HG03342 (cell line): Measurements from ENCODE around the gene OR2W1.

Experiments
- ATAC-seq: cut with Tn5 transposase; IDR thresholded peaks from one replicate; pipeline ENCODE4 v1.9.1; 2021; ENCODE audit warnings: mild to moderate bottlenecking, moderate library complexity; ENCODE audit not compliant: unreplicated experiment

OR2W1 gene, protein sequence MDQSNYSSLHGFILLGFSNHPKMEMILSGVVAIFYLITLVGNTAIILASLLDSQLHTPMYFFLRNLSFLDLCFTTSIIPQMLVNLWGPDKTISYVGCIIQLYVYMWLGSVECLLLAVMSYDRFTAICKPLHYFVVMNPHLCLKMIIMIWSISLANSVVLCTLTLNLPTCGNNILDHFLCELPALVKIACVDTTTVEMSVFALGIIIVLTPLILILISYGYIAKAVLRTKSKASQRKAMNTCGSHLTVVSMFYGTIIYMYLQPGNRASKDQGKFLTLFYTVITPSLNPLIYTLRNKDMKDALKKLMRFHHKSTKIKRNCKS

DNA sequence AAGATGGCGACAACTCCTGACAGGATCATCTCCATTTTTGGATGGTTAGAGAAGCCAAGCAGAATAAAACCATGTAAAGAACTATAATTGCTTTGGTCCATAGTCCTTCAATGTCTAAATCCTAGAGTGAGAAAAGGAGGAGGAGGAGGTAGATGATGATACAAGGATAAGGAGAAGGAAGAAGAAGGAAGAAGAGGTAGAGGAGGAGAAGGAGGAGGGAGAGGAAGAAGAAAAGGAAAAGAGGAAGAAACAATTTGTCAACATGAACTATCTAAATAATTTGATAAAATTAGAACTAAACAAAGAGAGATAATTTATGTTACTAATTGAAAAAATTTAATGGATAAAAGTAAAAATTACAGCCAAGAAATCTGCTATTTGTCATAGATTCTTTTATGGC, at the start of gene OR2W1:
TSS of gene OR2W1 (minus strand) at position 101 of the 400 bp plus-strand sequence. CDS start at position 101, 0 bp downstream.
- no peak for ATAC-seq

DNA sequence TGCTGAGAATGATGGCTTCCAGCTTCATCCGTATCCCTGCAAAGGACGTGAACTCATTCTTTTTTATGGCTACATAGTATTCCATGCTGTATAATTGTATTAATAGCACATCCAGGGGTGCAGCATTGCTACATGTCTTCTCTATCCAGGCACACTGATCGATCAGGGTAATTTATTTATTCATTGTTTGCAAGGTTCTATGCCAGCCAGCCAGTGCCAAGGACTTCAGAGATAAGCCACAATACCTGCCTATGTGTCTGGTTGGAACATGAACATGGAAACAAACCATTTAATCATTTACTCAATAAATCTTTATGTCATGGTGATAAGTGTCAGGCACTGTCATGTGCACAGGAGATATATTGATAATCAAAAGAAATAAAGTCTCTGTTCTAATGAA, 48.0 kb upstream of the OR2W1 start:
- no peak for ATAC-seq

DNA sequence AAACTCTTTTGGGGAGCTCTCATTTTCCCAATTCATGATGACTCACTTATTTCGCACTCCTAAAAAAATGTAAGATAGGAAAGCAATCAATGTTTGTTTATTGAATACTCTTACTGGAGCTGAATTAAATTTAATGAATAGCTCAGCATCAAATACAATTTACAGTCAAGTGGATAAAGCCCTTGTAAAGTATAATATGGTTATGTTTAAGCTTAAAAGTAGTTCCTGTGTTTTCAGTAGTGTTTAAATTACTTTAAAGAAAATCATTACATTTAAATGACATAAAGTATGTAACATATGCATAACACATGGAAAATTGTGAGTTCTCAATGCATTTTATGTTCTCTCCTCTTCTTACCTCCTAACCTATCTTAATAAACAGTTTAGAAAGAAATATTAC, 42.2 kb upstream of the OR2W1 start, which contains the start of gene OR2B3:
TSS of gene OR2B3 (minus strand) at position 101 of the 400 bp plus-strand sequence. CDS start at position 36, 65 bp downstream.
- no peak for ATAC-seq

DNA sequence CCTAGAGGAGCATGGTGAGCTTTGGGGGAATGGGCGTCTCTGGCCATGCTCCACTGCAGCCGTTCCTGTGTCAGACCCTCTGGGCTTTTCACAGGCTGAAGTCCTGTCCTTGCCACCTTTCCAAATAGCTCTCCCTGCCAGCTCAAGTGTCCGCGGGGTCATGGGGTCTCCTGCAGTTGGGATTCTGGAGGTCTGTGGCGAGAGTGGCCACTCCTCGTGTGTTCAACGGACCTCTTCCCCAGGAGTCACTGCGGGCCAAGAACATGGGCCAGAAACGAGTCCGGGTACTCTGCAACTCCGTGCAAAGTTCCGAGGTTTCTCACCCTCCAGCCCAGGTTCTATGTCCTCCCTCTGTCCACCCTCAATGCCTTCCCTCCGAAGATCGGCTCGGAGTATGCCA, 37.5 kb upstream of the OR2W1 start:
- no peak for ATAC-seq

DNA sequence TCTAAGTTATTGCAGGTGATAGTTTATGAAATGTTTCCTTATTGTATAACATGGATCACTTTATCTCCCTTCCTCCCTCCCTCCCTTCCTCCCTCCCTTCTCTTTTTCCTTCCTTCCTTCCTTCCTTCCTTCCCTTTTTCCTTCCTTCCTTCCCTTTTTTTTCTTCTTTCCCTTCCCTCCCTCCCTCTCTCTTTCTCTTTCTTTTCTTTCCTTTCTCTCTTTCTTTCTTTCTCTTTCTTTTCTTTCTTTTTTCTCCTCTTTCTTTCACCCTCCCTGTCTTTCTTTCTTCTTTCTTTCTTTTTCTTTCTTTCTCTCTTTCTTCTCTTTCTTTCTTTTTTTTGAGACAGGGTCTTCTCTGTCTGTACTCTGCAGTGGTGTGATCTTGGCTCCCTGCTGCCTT, 36.3 kb upstream of the OR2W1 start:
- no peak for ATAC-seq

DNA sequence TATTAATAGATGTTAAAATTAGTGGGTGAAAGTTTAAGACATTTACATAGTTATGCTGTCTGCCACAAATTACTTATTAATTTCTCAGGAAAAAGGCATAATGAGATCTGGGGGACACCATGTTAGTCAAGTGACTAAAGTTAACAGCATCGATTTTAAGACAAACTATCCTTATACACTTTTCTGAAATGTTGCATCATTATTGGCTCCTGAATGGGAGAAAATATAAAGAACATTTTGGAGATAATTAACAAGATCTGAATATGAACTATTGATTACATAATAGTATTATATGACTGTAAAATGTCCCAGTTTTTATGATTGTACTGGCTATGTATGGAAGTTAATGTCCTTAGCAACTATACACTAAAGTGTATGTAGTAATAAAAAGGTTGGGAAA, 34.2 kb upstream of the OR2W1 start:
- no peak for ATAC-seq

DNA sequence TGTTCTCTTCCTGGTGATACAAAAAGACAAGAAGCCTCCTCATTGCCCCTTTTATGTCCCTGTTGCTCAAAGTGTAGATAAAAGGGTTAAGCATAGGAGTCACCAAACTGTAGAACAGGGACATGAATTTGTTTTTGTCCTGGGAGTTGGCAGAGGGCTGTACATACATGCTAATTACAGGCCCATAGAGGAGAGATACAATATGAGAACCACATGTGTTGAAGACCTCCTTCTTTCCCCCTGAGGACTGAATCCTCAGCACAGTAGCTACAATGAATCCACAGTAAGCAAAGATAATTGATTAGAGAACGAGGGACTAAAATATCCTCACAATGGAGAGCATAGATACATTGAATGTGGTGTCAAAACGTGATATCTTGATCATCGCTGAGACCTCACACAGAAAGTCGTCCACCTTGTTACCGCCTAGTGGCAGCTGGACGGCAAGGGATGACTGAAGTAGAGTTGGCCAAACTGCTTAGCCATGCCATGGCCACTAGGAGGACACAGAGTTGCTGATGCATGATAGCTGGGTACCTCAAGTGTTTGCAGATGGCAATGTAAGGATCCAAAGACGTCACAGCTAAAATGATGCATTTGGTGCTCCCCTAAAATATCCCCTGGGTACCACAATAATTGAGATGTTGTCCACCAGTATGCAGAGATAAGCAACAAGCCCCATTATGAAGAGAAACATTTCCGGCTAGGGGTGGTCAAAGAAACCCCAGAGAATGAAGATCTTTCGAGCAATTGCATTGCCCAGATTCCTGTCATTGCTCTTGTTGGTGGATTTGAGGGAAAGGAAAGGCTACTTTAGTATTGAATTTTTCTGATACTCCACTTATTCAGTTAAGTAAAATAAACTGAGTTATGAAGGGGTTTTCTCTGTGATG, 27.1 kb upstream of the OR2W1 start:
- ATAC-seq = no peak

DNA sequence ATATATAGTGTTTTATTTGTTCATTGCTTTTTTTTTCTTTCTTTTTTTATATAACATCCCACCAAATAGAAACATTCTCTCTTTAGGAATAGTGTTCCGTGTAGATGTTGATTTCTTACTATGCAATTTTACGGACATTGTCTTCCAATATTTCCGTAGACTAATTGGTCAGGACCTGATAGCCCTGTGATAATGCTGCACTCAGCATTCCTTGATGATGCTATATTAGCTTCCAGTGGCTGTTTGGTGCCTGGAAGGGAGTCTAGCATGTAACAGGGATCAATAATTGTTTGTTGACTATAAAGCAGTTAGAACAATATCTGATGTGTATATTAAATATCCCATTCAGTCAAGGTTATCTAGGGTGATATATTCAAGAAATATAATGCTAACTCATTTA, 6.7 kb upstream of the OR2W1 start:
- no peak for ATAC-seq

DNA sequence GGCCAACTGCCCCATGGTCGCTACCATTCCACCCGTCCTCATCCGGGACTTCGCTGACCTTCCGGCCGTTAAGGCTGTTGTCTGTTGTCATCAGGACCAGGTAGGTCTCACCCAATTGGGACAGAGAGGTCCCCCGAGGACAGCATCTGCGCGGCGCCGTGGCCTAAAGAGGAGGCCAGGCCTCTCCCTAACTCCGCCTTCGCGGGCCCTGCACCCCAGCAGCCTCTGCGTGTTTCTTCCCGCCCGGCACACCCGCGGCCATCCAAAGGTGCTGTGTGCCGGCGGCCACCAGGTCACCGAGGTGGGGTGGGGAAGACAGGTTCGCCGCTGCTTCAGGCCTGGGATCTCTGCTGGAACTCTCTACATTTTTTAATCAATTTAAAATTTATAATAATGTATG, 9.0 kb downstream of the OR2W1 start:
- ATAC-seq = no peak

DNA sequence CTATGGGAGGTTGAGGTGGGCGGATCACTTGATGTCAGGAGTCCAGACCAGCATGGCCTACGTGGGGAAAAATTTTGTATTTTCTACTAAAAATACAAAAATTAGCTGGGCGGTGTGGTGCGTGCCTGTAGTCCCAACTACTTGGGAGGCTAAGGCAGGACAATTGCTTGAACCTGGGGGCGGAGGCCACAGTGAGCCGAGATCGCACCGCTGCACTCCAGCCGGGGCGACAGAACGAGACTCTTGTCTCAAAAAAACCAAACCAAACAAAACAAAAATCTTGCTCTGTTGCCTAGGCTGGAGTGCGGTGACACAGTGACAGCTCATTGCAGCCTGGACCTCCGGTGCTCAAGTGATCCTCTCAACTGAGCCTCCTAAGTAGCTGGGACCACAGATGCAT, 16.2 kb downstream of the OR2W1 start:
- ATAC-seq = no peak

DNA sequence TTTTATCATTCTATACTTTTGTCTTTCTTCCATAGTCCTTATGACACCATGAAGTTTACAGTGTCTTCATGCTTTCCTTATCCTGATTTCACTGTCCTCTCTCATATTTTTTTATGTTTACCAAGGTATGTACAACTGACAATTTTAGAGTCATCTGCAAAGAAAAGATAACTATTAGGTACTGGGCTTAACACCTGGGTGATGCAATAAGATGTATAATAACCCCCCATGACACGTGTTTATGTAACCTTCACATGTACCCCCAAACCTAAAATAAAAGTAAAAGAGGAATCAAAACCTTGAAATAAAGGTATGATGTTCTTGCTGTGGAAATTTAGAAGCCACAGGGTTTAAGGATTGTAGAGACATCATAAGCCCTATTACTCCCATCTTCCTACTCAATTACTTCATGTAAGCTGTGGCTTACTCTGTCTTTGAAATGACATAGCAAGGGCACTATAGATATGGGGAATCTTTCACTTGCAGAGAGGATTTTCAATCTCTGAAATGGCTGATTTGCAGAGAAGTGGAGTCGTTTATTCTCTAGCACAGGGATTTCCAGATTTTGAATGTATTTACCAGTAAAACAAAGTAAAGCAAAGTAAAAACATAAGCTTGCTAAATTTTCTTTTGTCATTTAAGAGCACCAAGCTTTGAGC, 18.9 kb downstream of the OR2W1 start:
- ATAC-seq = no peak

DNA sequence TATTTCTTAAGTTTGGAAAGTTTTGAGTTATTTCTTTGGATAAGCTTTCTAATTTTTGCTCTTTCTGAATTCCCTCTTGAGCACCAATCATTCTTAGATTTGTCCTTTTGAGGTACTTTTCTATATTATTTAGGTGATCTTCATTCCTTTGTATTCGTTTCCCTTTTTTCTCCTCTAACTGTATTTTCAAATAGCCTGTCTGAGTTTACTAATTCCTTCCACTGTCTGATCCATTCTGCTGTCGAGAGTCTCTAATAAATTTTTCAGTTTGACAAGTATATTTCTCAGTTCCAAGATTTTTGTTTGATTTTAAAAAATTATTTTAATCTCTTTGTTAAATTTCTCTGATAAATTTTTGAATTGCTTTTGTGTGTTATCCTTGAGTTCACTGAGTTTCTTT, 23.5 kb downstream of the OR2W1 start:
- no peak for ATAC-seq

DNA sequence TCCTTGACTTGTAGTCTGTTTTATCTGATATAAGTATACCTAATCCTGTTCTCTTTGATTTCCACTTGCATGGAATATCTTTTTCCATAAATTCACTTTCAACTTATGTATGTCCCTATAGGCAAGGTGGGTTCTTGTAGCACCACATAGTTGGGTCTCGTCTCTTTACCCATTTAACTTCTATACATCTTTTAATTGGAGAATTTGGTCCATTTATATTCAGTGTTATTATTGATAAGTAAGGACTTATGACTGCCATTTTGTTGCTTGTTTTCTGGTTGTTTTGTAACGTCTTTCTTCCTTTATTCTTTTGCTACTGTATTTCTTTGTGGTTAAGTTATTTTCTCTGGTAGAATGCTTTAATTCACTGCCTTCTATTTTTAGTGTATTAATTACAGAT, 25.3 kb downstream of the OR2W1 start:
- ATAC-seq = no peak

DNA sequence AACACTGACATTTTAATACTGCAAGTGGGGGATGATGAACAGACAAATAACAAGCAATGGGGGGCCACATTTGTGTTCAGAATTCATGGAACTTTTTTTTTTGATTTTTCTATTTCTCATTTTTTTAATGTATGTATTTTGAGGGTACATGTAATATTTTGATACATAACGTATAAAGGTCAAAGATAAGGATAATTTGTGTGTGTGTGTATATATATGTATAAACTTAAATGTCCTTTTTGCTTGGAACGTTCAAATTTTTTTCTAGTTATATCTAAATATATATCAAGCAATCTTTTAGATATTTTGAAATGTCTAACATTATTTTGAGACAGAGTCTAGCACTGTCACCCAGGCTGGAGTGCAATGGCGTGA, 27.6 kb downstream of the OR2W1 start:
- no peak for ATAC-seq

DNA sequence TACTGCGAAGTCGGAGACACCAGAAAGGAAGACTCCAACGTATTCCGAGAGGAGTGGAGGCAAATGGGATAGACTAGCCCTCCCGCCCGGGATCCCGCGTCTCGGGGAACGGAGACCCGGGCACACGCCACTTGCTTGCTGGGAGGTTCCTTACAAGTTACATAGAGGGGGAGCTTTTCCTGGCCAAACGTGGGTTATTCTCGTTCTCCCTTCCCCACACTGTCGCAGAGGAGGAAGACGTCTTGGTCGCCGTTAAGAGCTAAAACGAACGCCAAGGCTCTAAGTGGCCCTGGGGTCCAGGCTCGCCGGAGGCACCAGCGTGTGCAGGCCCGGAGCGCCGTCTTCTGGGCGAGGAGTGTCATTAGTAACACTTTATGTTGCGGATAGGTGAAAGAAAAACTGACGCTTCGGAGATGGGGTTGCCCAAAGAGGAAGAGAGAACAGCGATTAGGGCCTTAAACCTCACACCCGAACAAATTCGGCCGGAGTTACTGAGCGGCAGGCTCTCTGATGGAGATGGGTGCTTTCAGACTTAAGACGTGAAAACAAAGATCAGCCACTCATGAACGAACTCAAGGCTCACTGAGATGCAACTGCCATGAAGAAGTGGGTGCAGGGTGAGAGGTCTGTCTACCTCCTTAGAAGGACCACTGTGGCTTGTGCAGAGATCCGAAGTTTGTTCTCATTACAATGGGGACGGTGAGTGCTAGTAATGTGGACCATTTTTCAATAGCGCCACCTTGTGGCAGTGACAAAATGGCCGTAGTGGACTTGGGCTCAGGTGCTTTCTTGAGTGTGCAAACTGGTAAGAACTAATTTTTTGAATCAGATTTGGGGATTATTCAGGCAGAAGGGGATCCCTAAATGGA, 28.2 kb downstream of the OR2W1 start:
- peak; percentile 76 for ATAC-seq

DNA sequence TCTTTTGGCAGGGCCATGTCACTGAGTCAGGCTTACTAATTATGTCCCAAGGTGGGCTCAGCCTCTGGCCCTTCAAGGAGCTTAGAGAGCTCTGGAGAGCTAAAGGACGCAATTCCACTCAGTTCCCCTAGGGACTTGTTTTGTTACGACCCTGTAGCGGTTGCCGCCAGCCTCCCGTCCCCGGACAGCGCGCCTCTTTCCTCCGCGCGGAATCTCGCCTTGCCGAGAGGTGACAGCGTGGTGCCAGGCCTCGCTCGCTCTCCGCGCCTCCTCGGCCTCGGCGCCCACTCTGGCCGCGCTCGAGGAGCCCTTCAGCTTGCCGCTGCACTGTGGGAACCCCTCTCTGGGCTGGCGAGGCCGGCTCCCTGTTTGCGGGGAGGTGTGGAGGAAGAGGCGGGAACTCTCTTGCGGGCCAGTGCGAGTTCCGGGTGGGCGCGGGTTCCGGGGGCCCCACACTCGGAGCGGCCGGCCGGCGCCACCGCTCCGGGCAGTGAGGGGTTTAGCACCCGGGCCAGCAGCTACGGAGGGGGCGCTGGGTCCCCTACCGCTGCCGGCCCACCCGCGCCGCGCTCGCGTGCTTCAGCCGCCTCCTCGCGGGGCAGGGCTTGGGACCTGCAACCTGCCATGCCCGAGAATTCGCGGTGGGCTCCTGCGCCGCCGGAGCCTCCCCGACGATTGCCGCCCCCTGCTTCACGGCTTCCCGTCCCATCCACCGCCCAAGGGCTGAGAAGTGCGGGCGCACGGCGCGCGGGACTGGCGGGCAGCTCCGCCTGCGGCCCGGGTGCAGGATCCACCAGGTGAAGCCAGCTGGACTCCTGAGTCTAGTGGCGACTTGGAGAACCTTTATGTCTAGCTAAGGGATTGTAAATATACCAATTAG, 30.0 kb downstream of the OR2W1 start:
- no peak for ATAC-seq

DNA sequence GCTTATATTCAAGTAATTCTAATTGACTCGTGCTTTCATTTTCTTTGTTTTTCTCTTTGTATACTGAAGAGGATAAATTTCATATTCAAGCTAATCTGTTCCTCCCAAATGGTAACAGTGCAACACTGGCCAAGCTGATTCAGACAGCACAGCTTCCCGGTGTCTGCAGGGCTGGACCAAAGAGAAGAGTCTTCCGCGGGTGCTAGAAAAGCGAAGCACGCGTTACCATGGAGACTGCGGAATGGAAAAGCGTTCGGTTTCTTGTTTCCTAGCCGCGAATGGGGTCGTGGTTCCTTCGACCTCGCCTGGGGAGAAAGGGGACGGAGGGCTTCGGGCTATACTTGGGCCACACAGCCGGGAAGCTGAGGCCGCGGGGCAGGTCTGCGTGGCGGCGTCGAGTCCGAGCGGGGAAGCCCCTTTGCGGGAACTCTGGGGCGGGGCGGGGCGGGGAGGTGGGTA, 33.7 kb downstream of the OR2W1 start:
- no peak for ATAC-seq

DNA sequence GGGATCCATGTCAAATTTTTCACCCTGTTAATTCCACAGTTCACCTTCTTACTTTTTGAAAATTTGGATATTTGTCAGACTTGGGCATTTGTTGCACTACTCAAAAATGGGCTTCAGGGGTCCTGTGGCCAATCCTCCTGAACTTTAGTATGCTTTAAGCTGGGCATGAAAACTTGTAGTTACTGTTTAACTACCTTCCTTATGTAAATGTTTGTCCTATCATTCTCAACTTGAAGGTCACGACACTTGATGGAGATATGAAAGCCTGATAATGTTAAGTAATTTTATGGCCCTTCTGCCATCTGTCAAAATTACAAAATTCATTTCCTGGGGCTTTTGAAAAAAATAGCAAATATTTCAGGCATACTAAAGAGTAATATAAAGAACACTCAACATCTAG, 35.6 kb downstream of the OR2W1 start:
- ATAC-seq = no peak

DNA sequence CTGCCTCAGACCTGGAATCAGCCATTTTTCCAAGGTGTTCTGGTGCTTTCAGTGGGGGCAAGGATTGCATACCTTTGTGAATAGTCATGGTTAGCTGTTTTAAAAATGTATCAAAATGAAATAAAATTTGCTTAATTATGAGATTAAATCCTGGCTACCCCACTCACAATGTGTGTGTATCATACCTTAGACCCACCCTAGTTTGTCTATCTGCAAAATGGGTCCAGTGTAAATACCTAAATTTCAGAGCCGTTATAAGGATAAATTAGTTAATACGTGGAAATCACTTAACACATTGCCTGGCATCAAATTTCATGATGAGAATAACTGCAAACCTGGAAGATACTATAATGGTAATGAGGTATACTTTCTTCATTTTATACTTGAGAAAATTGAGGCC, 36.9 kb downstream of the OR2W1 start:
- ATAC-seq = no peak
